ENCODE data around the gene KLK12.

DNA sequence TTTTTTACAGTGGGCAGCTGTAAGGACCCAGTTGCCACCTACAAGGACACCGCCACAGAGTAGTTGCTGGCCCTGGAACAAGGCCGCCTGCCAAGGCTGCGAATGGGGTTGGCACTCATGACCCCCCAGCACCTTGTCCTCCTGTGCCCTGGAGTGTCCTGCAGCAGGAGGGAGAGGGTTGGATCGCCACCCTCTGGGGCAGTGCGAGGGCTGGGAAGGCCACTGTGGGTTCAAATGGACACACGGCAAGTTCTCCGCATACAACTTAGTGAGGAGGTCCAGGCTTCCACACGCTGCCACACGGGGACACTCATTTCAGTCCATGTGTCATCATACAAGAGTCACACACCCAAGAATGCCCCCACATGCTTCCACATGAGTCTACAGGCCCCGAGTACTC, 34.4 kb downstream of the KLK12 start:
- TF ChIP-seq EZH2 (IDR thresholded peaks at IDR 0.05; ENCODE audit: insufficient read depth, poor library complexity, severe bottlenecking): no peak
- no peak for TF ChIP-seq EZH2phosphoT487 (IDR thresholded peaks at IDR 0.05; ENCODE audit: insufficient read depth, low read depth)

All from GM23248 (cell line).